Astrocyte (in vitro differentiated cells and primary cell): ENCODE measurements around the gene LEP.

Source experiments
- EZH2 ChIP-seq: IDR thresholded peaks from 2 replicates; pipeline ENCODE4 v1.6.1; 2012; ENCODE audit warnings: mild to moderate bottlenecking, low read length, inconsistent platforms; ENCODE audit not compliant: insufficient read depth
- TF ChIP-seq, protein P1 (sequence below): IDR thresholded peaks from 2 replicates; pipeline ENCODE4 v1.5.1; 2011; ENCODE audit warnings: low read depth, mild to moderate bottlenecking, inconsistent platforms, low read length, moderate library complexity; ENCODE audit not compliant: insufficient read depth

GRCh38 chr7:128307061-128307460, 66.0 kb downstream of the LEP start:
- no peak for TF ChIP-seq EZH2
- TF ChIP-seq, protein P1, sequence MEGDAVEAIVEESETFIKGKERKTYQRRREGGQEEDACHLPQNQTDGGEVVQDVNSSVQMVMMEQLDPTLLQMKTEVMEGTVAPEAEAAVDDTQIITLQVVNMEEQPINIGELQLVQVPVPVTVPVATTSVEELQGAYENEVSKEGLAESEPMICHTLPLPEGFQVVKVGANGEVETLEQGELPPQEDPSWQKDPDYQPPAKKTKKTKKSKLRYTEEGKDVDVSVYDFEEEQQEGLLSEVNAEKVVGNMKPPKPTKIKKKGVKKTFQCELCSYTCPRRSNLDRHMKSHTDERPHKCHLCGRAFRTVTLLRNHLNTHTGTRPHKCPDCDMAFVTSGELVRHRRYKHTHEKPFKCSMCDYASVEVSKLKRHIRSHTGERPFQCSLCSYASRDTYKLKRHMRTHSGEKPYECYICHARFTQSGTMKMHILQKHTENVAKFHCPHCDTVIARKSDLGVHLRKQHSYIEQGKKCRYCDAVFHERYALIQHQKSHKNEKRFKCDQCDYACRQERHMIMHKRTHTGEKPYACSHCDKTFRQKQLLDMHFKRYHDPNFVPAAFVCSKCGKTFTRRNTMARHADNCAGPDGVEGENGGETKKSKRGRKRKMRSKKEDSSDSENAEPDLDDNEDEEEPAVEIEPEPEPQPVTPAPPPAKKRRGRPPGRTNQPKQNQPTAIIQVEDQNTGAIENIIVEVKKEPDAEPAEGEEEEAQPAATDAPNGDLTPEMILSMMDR, result no peak
